K562 (cell line): ENCODE results near the gene NOD1. TPM values are rescaled to one million over a fixed set of nuclear protein-coding genes. Genes with fewer than 3 reads are reported as not detected.

Source experiments
- ARID2 ChIP-seq: fragments of 450-650 bp; IDR thresholded peaks from 2 replicates; pipeline ENCODE4 v1.6.1; 2017; ENCODE audit warnings: antibody characterized with exemption, mild to moderate bottlenecking
- BMI1 ChIP-seq: fragments of 150-350 bp; IDR thresholded peaks from 2 replicates; pipeline ENCODE4 v1.6.1; 2014; ENCODE audit warnings: low read length
- CBFA2T2 ChIP-seq: fragments of 450-650 bp; conservative IDR thresholded peaks from 2 replicates; pipeline ENCODE4 v1.6.1; 2017; ENCODE audit warnings: mild to moderate bottlenecking
- CREM ChIP-seq: IDR thresholded peaks from 2 replicates; pipeline ENCODE4 v1.6.1; 2014; ENCODE audit warnings: antibody characterized with exemption, low read depth
- FUS ChIP-seq: fragments of 200-400 bp; formaldehyde crosslinking; optimal IDR thresholded peaks from 2 replicates; pipeline ENCODE3; 2017; ENCODE audit warnings: low read depth, low read length
- ILF3 ChIP-seq: fragments of 450-650 bp; IDR thresholded peaks from 2 replicates; pipeline ENCODE4 v1.6.1; 2018; ENCODE audit warnings: antibody characterized with exemption, mild to moderate bottlenecking, moderate library complexity, borderline replicate concordance
- NFE2 ChIP-seq: IDR thresholded peaks from 2 replicates; pipeline ENCODE4 v1.6.1; 2014; ENCODE audit warnings: antibody characterized with exemption, low read depth
- NR2C1 ChIP-seq, 2 experiments: fragments of 450-650 bp; IDR thresholded peaks; 2 replicates each; pipeline ENCODE4 v1.6.1; 2017; ENCODE audit warnings: mild to moderate bottlenecking in 2 of 2, antibody characterized with exemption in 1 of 2, inconsistent platforms in 1 of 2, missing compliant biosample characterization in 1 of 2, missing genetic modification characterization in 1 of 2
- PBX2 ChIP-seq, 2 experiments: IDR thresholded peaks in 1 of 2; conservative IDR thresholded peaks in 1 of 2; 2 replicates each; pipeline ENCODE4 v1.6.1; 2016; ENCODE audit warnings: low read depth in 2 of 2, mild to moderate bottlenecking in 1 of 2, missing compliant biosample characterization in 1 of 2, missing genetic modification characterization in 1 of 2, moderate library complexity in 1 of 2
- POLR2B ChIP-seq: fragments of 450-650 bp; IDR thresholded peaks from 2 replicates; pipeline ENCODE4 v1.6.1; 2018; ENCODE audit warnings: low read depth; ENCODE audit not compliant: partially characterized antibody
- RBM14 ChIP-seq: fragments of 200-400 bp; formaldehyde crosslinking; IDR thresholded peaks from 2 replicates; pipeline ENCODE4 v1.6.1; 2018; ENCODE audit warnings: low read depth, mild to moderate bottlenecking, low read length, moderate library complexity, borderline replicate concordance; ENCODE audit not compliant: insufficient read depth
- SOX6 ChIP-seq: fragments of 450-650 bp; IDR thresholded peaks from 2 replicates; pipeline ENCODE4 v1.6.1; 2014; ENCODE audit warnings: mild to moderate bottlenecking
- TAF1 ChIP-seq: IDR thresholded peaks from 2 replicates; pipeline ENCODE4 v1.6.1; 2011; ENCODE audit warnings: mild to moderate bottlenecking, low read length, moderate library complexity; ENCODE audit not compliant: insufficient read depth, control insufficient read depth, severe bottlenecking; ENCODE audit errors: extremely low read depth
- TEAD1 ChIP-seq, 2 experiments: fragments of 450-650 bp in 1 of 2; sonication (generic) in 1 of 2; formaldehyde crosslinking; IDR thresholded peaks; 2 replicates each; pipeline versions ENCODE4 v1.4.0 to v1.8.0; 2020 to 2022; ENCODE audit warnings: mild to moderate bottlenecking in 2 of 2, missing genetic modification reagents in 1 of 2
- YY1 ChIP-seq, 3 experiments: IDR thresholded peaks; 2 replicates each; pipeline ENCODE4 v1.6.1; 2011; ENCODE audit warnings: low read length in 2 of 3, mild to moderate bottlenecking in 2 of 3, moderate library complexity in 2 of 3, borderline replicate concordance in 1 of 3, control low read depth in 1 of 3, low read depth in 1 of 3; ENCODE audit not compliant: insufficient read depth in 3 of 3, insufficient replicate concordance in 2 of 3, control insufficient read depth in 1 of 3, insufficient read length in 1 of 3; ENCODE audit errors: extremely low read depth in 1 of 3
- ZNF146 ChIP-seq: IDR thresholded peaks from one replicate; pipeline ENCODE4 v1.6.1; 2018; ENCODE audit warnings: missing compliant biosample characterization; ENCODE audit not compliant: unreplicated experiment
- polyA plus RNA-seq, 8 experiments: library from polyadenylated mRNA; depleted of rRNA in 4 of 8; stranded (reverse) in 5 of 8; unstranded in 3 of 8; fragments of >200 nt; fragmentation: Nextera tagmentation in 2 of 8; fragmentation: Illumina TruSeq in 1 of 8; extraction: Ambion mirVana in 2 of 8; extraction: Trizol in 1 of 8; gene quantifications; 2 replicates each; pipeline versions ENCODE4 v1.2.1 to v1.2.3, GENCODE V29; 2011 to 2014; ENCODE audit warnings: inconsistent platforms in 1 of 8, missing spikeins in 1 of 8
- total RNA-seq, 7 experiments: library from RNA; depleted of rRNA in 6 of 7; stranded (reverse); fragments of >200 nt in 6 of 7; fragmentation: Illumina TruSeq in 2 of 7; extraction: Trizol in 2 of 7; gene quantifications; 2 replicates each; pipeline versions ENCODE4 v1.2.1 to v1.2.3, GENCODE V29; 2011 to 2021; ENCODE audit warnings: low replicate concordance in 1 of 7
- TF ChIP-seq, protein P1 (sequence below): sonication (generic); formaldehyde crosslinking; IDR thresholded peaks from 2 replicates; pipeline ENCODE4 v1.8.1; 2023; ENCODE audit warnings: mild to moderate bottlenecking, missing genetic modification reagents
- TF ChIP-seq, protein P2 (sequence below): fragments of 450-650 bp; conservative IDR thresholded peaks from 2 replicates; pipeline ENCODE4 v1.6.1; 2016; ENCODE audit warnings: missing genetic modification characterization, low read depth, mild to moderate bottlenecking, missing compliant biosample characterization, moderate library complexity

The NOD1 gene
- total and polyA plus RNA-seq, 9 of the 15 experiments (the other 6 are each of a cell fraction or from before 2014, with no cell fraction given), result 0.34 to 7.1 (median 4.7) TPM

GRCh38 chr7:30504301-30505173 lies 26.0 kb upstream of the NOD1 start, which contains the start of gene GGCT (continued):
- TF ChIP-seq FUS (no peak), TAF1 (peak; percentile 85), NFE2 (no peak), POLR2B (peak; percentile 89), CREM (peak; percentile 73), ZNF146 (CRISPR knock-in tag) (no peak), RBM14 (no peak), NR2C1 (IDR thresholded peaks at IDR 0.05) (no peak), NR2C1 (tag; IDR thresholded peaks at IDR 0.05) (no peak), YY1 (IDR thresholded peaks at IDR 0.05; ENCODE audit: borderline replicate concordance in 1 of 3, control insufficient read depth in 1 of 3, extremely low read depth in 1 of 3, insufficient read depth in 3 of 3, insufficient read length in 1 of 3, insufficient replicate concordance in 2 of 3, low read depth in 1 of 3, low read length in 2 of 3) (peak in 1 of 3 experiments; percentile 1), SOX6 (no peak), ARID2 (no peak), ILF3 (no peak), BMI1 (no peak), CBFA2T2 (no peak), PBX2 (CRISPR knock-in tag; IDR thresholded peaks at IDR 0.05; ENCODE audit: low read depth) (no peak), PBX2 (tag; conservative IDR thresholded peaks at IDR 0.05; ENCODE audit: low read depth) (peak; percentile 79), TEAD1 (CRISPR knock-in tag; IDR thresholded peaks at IDR 0.05) (0 out of 4 replicates have a peak, but pooled peaks of 1 of the 2 experiments have one; percentile 29)
- TF ChIP-seq, protein P1, sequence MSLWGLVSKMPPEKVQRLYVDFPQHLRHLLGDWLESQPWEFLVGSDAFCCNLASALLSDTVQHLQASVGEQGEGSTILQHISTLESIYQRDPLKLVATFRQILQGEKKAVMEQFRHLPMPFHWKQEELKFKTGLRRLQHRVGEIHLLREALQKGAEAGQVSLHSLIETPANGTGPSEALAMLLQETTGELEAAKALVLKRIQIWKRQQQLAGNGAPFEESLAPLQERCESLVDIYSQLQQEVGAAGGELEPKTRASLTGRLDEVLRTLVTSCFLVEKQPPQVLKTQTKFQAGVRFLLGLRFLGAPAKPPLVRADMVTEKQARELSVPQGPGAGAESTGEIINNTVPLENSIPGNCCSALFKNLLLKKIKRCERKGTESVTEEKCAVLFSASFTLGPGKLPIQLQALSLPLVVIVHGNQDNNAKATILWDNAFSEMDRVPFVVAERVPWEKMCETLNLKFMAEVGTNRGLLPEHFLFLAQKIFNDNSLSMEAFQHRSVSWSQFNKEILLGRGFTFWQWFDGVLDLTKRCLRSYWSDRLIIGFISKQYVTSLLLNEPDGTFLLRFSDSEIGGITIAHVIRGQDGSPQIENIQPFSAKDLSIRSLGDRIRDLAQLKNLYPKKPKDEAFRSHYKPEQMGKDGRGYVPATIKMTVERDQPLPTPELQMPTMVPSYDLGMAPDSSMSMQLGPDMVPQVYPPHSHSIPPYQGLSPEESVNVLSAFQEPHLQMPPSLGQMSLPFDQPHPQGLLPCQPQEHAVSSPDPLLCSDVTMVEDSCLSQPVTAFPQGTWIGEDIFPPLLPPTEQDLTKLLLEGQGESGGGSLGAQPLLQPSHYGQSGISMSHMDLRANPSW (CRISPR knock-in tag), result 0 out of 2 replicates have a peak, but pooled peaks have one; percentile 21
- TF ChIP-seq, protein P2, sequence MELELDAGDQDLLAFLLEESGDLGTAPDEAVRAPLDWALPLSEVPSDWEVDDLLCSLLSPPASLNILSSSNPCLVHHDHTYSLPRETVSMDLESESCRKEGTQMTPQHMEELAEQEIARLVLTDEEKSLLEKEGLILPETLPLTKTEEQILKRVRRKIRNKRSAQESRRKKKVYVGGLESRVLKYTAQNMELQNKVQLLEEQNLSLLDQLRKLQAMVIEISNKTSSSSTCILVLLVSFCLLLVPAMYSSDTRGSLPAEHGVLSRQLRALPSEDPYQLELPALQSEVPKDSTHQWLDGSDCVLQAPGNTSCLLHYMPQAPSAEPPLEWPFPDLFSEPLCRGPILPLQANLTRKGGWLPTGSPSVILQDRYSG (tag), result no peak
